Right ventricle myocardium superior (tissue), 1 donor: ENCODE results near the gene PM20D1. TPM values are rescaled to one million over a fixed set of nuclear protein-coding genes. Genes with fewer than 3 reads are reported as not detected.
"Not testable (repeated sequence)": the region's sequence is repeated elsewhere in the genome, so short reads cannot be mapped to it uniquely, and the experiment has no call there.

Experiments
- ATAC-seq: fragments of 200-7000 bp; cut with Tn5 transposase; one replicate; pipeline ENCODE4 v1.9.1; 2020; ENCODE audit warnings: mild to moderate bottlenecking; ENCODE audit not compliant: poor library complexity
- DNase-seq: peaks from one replicate; pipeline ENCODE4 v3.0.0-alpha.2; 2020
- intact Hi-C: fragments of 100-400 bp; cut with DNase I; formaldehyde crosslinking; loops from one replicate; pipeline ENCODE4 v1.11.2; 2022
- total RNA-seq: library from RNA; stranded (reverse); fragmentation: NEBNext Ultra II Directional; extraction: Animal tissue kit (Norgen Biotek cat#: 25700); gene quantifications from one replicate; pipeline ENCODE4 v1.2.1, GENCODE V29; 2021
- donor health status: DM: no; HTN: yes; CAD: no; lungs with severe emphysema.

The PM20D1 gene
- total RNA-seq, 1 donor from 2014 or later, result 1.9 TPM

GRCh38 chr1:205851993-205852392 lies 2.1 kb upstream of the PM20D1 start:
- no peak for ATAC-seq
- DNase-seq, result no peak
- intact Hi-C loops, result no loop called here

GRCh38 chr1:205843036-205843859 lies 6.7 kb downstream of the PM20D1 start:
- intact Hi-C loops, result no loop called here
- no peak for DNase-seq
- no peak for ATAC-seq

GRCh38 chr1:205842229-205842628 lies 7.7 kb downstream of the PM20D1 start:
- intact Hi-C loops, result no loop called here
- DNase-seq (no peak), ATAC-seq (peak; percentile 80)

DNA sequence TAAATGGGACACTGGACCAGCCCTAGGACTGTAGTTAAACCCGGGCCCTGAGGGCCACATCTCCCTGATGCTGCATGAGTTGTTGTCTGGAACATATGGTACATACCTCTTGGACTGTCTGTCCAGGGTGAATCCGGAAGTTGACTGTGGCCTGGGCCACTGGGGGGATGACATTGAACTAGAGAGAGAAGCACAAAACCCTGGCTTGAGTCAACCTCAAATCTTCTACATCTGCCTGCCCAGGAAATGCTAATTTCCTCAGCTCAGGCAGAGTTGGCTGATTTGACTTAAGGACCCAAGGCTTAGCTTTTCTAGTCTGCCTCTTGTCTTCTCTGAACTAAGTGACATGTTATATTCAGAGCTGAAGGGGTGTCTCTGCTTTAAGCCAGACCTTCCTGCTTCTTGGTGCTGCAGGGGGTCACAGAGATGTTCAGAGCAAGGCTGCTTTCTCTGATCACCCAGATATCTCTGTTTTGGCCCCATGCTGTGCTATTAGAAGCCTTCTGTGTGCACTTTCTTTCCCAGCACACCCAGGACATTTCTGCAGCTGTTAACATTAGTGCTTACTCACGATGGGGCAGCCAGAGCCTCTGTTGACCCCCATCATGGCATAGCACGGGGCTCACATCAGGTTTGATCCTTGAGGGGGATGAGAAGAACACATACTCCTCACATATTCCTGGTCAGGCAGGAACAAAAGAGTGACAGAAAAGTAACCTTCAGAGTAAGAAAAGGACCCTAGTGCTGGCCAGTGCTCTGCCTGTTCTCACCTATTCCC lies 9.6 kb downstream of the PM20D1 start:
- intact Hi-C loops, result no loop called here
- DNase-seq (no peak), ATAC-seq (no peak)

DNA sequence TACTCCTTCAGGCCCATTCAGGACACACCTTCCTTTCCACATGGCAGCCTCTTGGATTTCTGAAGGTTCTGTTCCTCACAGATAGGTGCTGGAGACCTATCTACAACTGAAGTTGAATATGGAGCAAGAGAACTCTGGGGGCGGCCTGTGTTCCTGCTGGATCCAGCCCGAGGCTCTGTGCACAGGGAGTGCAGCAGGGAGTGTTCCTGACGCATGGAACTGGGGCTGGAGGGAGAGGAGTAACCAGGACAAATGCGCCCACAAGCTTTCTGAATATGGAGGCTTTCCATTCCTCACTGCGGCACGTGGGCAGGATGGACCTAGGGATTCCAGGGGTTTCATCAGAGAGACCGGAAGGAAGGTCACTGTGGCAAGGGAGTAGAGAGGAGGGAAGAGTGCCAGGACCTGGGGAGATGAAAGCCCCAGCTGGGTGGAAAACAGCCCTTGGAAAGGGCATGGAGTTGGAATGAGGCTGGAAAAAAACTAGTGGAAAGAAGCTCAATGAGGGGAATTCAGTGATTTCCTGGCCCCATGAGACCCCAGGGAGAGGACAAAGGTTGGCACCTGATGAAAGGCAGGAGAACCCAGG lies 12.5 kb downstream of the PM20D1 start:
- intact Hi-C loops, result no loop called here
- ATAC-seq (no peak), DNase-seq (no peak)

- intact Hi-C loops, result no loop called here
- ATAC-seq (no peak), DNase-seq (no peak)
Observed at GRCh38 chr1:205834751-205835150, 15.2 kb downstream of the PM20D1 start.

DNA sequence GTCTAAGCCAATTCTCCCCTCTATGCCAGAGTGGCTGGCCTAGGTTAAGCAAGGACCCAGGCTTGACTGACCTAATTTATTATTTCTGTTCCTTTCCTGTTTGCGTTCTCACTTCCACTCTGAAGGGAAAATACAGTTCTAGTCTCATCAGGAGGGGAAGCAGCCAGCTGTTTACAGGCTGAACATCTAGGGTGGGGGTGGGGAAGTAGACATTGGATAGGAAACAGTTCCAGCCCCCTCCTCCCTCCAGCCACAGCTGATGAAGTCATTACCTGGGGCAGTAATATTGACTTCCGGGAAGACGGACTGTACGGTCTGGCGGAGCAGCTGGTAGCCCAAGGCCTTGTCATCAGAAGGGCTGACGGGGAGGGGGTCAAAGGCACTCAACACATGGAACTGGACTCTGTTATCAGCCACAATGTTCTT lies 17.6 kb downstream of the PM20D1 start:
- DNase-seq, result no peak
- no peak for ATAC-seq

DNA sequence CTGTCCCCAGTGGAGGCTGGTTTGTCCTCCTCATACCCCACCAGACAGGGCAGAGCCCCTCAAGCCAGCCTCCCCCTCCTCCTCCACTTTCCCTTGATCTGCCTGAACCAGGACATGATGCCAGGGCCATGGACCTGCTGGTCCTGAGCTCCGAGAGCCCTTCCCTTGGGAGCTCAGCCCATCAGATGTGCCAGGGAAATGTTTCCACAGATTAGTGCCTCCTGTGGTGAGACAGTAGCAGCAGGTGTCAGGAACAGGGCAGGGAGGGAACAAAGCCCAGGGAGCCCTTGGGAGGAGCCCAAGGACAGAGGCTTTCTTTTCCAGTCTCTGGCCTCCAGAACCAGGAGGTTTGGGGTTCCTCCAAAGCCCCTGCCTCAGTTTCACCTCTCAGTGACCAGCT lies 22.3 kb downstream of the PM20D1 start:
- intact Hi-C loops, result no loop called here
- ATAC-seq, result peak; percentile 51

More for the DNA sequence above, 17.6 kb downstream of the PM20D1 start:
- intact Hi-C loops, result no loop called here

DNA sequence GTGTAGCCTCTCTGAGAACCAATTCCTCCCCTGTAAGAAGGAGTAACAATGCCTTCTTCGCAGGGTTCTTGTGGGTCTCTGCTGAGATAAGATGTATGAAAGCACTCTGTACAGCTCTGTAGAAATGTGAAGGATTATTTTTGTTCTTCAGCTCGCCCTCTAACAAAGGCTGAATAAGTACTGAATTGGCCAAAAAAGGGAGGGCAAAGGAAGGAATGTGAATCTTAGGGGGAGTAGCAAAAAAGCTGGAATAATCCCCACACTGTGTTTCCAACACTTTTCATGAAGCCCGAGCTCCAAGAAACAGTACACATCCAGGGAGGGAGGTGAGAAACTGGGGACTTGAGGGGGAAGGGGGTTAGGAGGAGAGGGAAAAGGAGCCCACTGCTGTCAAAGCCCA lies 22.9 kb downstream of the PM20D1 start:
- intact Hi-C loops, result no loop called here
- DNase-seq, result no peak
- ATAC-seq, result peak; percentile 34

More for the DNA sequence above, 22.3 kb downstream of the PM20D1 start:
- DNase-seq, result no peak

- DNase-seq (no peak), ATAC-seq (peak; percentile 94)
- intact Hi-C loops, result no loop called here
Observed at GRCh38 chr1:205826016-205826806, 23.7 kb downstream of the PM20D1 start.

DNA sequence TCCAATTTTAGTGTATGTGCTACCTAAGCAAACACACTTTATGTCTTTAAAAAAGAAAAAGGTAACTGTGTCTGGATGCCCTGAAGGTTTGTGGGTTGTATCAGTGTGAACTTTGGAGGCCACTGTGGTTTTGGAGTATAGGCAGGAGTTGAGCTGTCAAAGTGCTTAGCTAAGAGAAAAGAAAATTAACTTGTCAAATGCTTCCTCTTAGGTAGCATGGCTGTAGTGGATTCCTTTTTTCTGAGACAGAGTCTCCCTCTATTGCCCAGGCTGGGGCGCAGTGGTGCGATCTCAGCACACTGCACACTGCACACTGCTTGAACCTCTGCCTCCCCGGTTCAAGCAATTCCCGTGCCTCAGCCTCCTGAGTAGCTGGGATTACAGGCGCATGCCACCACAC lies 25.8 kb downstream of the PM20D1 start:
- intact Hi-C loops, result no loop called here

DNA sequence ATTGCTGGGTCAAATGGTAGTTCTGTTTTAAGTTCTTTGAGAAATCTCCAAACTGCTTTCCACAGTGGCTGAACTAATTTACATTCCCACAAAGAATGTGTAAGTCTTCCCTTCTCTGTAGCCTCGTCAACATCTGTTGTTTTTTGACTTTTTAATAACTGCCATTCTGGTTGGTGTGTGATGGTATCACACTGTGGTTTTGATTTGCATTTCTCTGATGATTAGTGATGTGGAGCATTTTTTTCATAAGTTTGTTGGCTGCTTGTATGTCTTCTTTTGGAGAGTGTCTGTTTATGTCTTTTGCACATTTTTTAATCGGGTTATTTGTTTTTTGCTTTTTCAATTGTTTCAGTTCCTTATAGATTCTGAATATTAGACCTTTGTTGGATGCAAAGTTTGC lies 26.7 kb downstream of the PM20D1 start:
- intact Hi-C loops, ATAC-seq, DNase-seq: not testable (repeated sequence)

More for the DNA sequence above, 25.8 kb downstream of the PM20D1 start:
- no peak for ATAC-seq
- DNase-seq, result no peak

GRCh38 chr1:205822397-205822796 lies 27.5 kb downstream of the PM20D1 start:
- no peak for DNase-seq
- intact Hi-C loops, result no loop called here
- ATAC-seq, result no peak

GRCh38 chr1:205817988-205818387 lies 31.9 kb downstream of the PM20D1 start:
- DNase-seq, result no peak
- ATAC-seq, result no peak
- intact Hi-C loops, result no loop called here

DNA sequence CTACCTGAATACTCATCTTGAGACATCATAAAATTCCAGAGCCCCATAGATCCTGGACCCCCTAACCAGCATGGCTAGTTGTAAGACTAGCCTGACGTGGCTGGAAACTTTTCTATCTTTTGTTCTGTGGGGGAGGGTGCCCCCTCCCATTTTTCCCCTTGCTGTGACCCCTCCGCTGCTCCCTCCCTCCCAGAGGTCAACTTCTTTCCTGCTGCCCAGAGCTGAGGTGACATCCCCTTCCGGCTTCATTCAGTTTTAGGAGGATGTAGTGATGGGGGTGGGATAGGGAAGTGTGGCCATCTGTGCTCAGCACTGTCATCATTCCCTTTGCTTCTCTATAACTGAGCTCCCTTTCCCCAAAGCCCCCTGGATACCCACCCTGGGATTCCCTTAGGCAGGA lies 32.6 kb downstream of the PM20D1 start:
- intact Hi-C loops, result no loop called here
- ATAC-seq, result no peak
- no peak for DNase-seq

- DNase-seq, result no peak
- intact Hi-C loops, result loop anchor here (5.0 kb wide), 2 partner anchors 104 to 164 kb away; no protein-coding TSS in a partner anchor
- ATAC-seq, result no peak
Observed at GRCh38 chr1:205813755-205814058, 36.2 kb downstream of the PM20D1 start.

- intact Hi-C loops, result loop anchor here (5.0 kb wide), 2 partner anchors 104 to 164 kb away; no protein-coding TSS in a partner anchor
- ATAC-seq (peak; percentile 92), DNase-seq (peak; percentile 94)
Observed at GRCh38 chr1:205812878-205813754, 36.8 kb downstream of the PM20D1 start, which contains the start of gene SLC41A1. Gene SLC41A1, minus strand, starts transcription at chr1:205813198. Its CDS starts 2,757 bp downstream, at chr1:205810441.
